Duodenal mucosa (tissue), 2 donors: Measurements from ENCODE around the gene ADCY5.

Source experiments
- H3K27ac ChIP-seq: one replicate; pipeline ENCODE4 v1.7.0; 2013; ENCODE audit warnings: low read depth, low read length
- H3K27me3 ChIP-seq, 2 donors: one replicate each; pipeline ENCODE4 v1.7.0; 2013; ENCODE audit warnings: low read length in 2 of 2, control low read depth in 1 of 2; ENCODE audit not compliant: insufficient read depth in 2 of 2, control insufficient read depth in 1 of 2
- H3K36me3 ChIP-seq, 2 donors: one replicate each; pipeline ENCODE4 v1.7.0; 2013; ENCODE audit warnings: low read length in 2 of 2, control low read depth in 1 of 2; ENCODE audit not compliant: insufficient read depth in 2 of 2, control insufficient read depth in 1 of 2
- H3K4me1 ChIP-seq, 2 donors: one replicate each; pipeline ENCODE4 v1.7.0; 2013; ENCODE audit warnings: low read length in 2 of 2, control low read depth in 1 of 2; ENCODE audit not compliant: insufficient read depth in 2 of 2, control insufficient read depth in 1 of 2
- H3K4me3 ChIP-seq, 2 donors: one replicate each; pipeline ENCODE4 v1.7.0; 2013; ENCODE audit warnings: low read length in 2 of 2, low read depth in 1 of 2
- H3K9ac ChIP-seq, 2 donors: one replicate each; pipeline ENCODE4 v1.7.0; 2013; ENCODE audit warnings: low read length in 2 of 2, low read depth in 1 of 2
- H3K9me3 ChIP-seq, 2 donors: one replicate each; pipeline ENCODE4 v1.7.0; 2013; ENCODE audit warnings: low read length in 2 of 2, control low read depth in 1 of 2; ENCODE audit not compliant: control insufficient read depth in 1 of 2

Gene ADCY5

DNA sequence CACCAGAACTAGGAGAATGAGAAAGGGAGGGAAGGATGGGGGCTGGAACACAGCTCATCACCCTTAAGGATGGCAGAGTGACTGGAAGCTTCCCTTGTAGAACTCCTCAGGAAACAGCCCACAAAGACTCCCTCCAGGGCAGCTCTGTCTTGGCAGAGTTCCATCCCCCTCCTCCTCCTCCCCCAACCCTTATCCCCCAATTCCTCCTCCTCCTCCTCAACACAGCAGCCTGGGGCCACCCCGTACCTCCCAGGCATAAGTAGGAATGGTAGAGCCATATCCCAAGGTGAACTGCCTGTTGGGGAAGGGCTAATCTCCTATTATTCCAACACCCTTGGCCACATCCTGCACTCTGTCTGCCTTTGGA, 38.8 kb downstream of the ADCY5 start:
- H3K27me3 ChIP-seq = no peaks in the 10 kb centered on the region
- H3K9ac ChIP-seq = peak overlapping the region in 1 of 2 donors; percentile 29
- no peaks in the 10 kb centered on the region for H3K36me3 ChIP-seq
- peak overlapping the region; percentile 41 for H3K27ac ChIP-seq
- peaks cover 34 to 49% of the 10 kb centered on the region in 2 donors for H3K4me1 ChIP-seq
- no peaks in the 10 kb centered on the region for H3K9me3 ChIP-seq
- peak overlapping the region in 1 of 2 donors; percentile 36 for H3K4me3 ChIP-seq

DNA sequence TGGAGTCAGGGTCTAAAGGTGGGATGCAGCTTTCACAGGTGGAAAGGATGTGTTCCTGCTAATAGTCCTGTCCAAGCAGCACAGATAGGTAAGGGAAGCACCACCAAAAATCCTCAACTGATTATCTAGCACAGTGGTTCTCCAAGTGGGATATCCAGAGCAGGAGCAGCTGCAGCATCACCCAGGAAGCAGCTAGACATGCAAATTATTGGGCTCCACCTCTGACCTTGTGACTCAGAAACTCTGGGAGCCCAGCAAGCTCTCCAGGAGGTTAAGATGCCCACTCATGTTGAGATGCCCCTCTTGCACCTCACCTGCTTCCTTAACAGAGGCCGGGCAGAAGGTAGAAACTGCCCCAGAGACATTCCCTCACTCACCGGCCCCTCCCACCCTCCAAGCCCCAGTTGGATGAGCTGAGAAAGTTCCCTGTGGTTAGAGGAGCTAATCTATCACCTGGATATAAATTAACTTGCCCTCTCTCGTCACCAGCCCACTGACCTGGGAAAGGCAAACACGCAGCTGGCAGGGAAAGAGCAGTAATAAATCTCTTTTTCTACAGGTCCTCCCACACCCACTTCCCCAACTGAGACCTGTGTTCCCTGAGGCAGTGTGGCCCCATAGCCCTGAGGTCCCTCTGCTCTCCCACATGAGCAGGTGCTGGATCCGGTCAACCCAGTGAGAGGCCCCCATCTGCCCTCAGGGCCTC, 39.3 kb downstream of the ADCY5 start:
- H3K4me3 ChIP-seq = peak overlapping the region in 1 of 2 donors; percentile 36
- no peaks in the 10 kb centered on the region for H3K9me3 ChIP-seq
- H3K36me3 ChIP-seq = no peaks in the 10 kb centered on the region
- peaks cover 37 to 49% of the 10 kb centered on the region in 2 donors for H3K4me1 ChIP-seq
- H3K9ac ChIP-seq = peak overlapping the region in 1 of 2 donors; percentile 29
- H3K27ac ChIP-seq = peak overlapping the region; percentile 41
- H3K27me3 ChIP-seq = no peaks in the 10 kb centered on the region

DNA sequence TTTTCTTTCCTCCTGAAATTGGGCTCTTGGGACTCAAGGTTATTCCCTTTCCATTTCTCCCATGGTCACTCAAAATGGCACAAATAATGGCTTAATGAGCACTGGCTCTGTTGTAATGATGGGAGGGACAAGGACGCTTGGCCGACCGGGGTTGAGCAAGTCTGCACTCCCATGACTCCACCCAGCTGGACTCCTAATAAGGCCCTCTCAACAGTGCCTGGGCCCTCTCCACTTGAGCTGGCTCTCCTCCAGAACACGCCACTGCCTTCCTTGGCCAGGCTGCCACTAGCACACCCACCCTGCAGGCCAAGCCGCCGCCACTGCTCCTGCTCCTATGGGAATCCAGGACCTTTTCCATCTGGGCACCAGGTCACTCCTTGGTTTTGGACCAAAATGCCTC, 42.3 kb downstream of the ADCY5 start:
- no peaks in the 10 kb centered on the region for H3K27me3 ChIP-seq
- H3K4me3 ChIP-seq = no peak overlapping the region
- peaks cover 28 to 31% of the 10 kb centered on the region in 2 donors for H3K4me1 ChIP-seq
- no peaks in the 10 kb centered on the region for H3K36me3 ChIP-seq
- no peak overlapping the region for H3K27ac ChIP-seq
- no peak overlapping the region for H3K9ac ChIP-seq
- no peaks in the 10 kb centered on the region for H3K9me3 ChIP-seq

DNA sequence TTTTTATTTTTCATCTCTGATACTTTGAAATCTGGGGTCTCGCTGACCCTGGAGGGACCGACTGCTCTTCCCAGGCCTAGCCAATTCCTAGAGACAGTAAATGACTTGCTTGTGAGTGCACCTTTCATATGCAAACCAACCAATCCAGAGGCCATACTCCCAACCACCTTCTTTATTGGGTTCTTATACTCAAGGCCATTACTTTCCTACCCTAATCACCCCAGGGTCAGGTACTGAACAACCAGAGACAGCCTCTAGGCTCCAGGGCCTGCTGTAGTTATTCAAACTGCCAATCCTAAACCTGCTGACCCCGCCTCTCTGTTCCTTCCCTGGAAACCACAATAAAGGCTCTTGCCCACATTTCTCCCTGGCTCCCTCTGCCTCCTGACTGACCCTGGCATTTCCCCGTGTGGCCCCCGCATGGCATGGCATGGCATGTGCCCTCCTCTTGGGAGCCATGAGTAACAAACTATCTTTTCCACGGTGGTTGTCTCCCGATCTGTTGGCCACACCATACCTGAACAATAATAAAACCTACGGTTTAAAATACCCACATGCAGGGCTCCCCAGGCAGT, 42.9 kb downstream of the ADCY5 start:
- H3K4me3 ChIP-seq = no peak overlapping the region
- no peaks in the 10 kb centered on the region for H3K27me3 ChIP-seq
- no peaks in the 10 kb centered on the region for H3K36me3 ChIP-seq
- H3K27ac ChIP-seq = no peak overlapping the region
- H3K9me3 ChIP-seq = no peaks in the 10 kb centered on the region
- H3K9ac ChIP-seq = no peak overlapping the region
- H3K4me1 ChIP-seq = peaks cover 23 to 25% of the 10 kb centered on the region in 2 donors

DNA sequence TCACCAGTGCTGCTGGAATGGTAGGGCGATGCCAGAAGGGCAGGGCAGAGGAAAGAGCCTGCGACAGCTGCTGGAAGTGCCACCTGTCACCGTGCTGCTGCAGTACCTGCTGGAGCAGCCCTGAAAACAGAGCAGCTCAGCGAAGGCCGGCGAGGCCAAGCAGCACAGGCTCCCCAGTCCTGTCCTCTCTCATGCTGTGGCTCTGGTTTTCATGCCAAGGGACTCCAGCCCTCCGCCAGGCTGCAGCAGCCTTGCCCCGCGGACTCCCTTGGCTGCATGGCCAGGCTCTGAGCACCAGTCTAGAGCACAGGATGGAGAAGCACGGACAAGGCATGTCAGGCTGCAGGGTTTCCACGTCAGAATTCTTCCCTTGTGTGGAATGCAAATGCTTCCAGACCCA, 43.9 kb downstream of the ADCY5 start:
- H3K4me1 ChIP-seq = peaks cover 15% of the 10 kb centered on the region in 2 donors
- no peak overlapping the region for H3K9ac ChIP-seq
- no peaks in the 10 kb centered on the region for H3K9me3 ChIP-seq
- H3K27ac ChIP-seq = no peak overlapping the region
- no peak overlapping the region for H3K4me3 ChIP-seq
- no peaks in the 10 kb centered on the region for H3K36me3 ChIP-seq
- no peaks in the 10 kb centered on the region for H3K27me3 ChIP-seq

DNA sequence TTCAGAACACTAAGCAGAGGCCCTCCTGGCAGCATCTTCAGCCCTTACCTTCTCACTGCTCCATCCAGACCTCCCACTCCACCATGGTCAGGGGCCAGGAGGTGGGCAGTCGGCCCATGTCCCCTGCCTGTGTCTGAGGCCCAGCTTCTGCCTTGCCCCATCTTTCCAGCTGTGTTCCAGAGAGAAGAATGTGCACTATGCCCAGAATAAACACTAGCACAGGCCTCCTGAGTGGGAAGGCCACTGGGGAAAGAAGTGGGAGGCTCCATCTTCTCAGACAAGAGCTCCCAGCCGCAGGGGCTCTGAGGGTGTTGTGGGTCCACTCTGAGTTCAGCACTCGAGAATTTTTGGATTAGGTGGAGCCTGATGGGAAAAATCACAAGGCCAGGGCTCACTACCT, 44.5 kb downstream of the ADCY5 start:
- Histone ChIP-seq H3K9ac (no peak overlapping the region), H3K27me3 (no peaks in the 10 kb centered on the region), H3K9me3 (no peaks in the 10 kb centered on the region), H3K36me3 (no peaks in the 10 kb centered on the region), H3K27ac (no peak overlapping the region), H3K4me3 (no peak overlapping the region), H3K4me1 (peaks cover 9 to 13% of the 10 kb centered on the region in 2 donors)

DNA sequence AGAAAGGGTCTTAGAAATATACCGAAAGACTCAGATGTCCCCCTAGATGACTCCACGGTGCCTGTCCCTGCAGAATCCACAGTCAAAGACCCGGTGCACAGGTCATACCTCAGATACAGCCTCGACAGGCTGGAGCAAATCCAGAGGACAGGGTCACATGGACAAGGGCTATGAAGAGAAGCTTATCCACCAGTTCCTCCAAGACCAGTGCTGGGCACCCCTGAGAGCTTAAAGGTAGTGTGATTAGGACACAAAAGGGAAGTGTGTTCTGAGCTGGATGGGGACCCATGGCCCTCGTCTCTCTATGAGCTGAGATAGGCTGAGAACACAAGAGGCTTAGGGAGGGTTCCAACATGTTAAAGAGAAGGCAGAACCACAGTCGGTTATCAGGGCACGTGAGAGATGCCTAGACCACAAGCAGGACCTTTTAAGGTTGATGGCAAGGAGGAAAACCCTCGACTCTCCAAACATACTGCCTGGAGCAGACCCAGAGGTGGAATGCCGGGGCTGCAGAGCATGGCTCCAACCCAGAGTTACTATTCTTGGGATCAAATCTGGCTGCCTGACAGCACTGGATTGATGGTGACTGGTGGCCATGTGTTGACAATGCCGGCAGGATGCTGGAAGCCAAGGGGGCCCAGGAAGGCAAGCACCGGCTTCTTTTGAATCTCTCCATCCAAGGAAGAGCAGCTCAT, 46.9 kb downstream of the ADCY5 start:
- Histone ChIP-seq H3K36me3 (no peaks in the 10 kb centered on the region), H3K9ac (no peak overlapping the region), H3K27me3 (no peaks in the 10 kb centered on the region), H3K4me3 (no peak overlapping the region), H3K4me1 (peaks cover 5 to 7% of the 10 kb centered on the region in 2 donors), H3K9me3 (no peaks in the 10 kb centered on the region), H3K27ac (no peak overlapping the region)

DNA sequence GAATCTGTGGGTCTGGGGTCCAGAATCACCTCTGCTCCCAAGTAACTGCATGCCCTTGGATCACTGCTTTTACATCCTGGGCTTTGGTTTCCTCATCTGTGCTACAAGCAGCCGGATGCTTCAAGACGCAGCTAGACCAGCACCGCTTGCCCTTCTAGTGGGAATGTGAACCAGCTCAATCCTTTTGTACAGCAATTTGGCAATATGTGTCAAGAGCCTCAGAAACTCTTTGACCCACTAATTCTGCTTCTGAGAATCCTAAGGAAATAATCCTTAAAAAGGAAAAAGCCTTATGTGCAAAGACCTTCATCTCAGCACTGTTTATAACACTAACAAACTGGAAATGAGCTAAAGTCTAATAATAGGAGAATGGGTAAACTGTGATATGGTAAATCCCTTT, 48.7 kb downstream of the ADCY5 start:
- Histone ChIP-seq H3K4me3 (no peak overlapping the region), H3K27ac (no peak overlapping the region), H3K27me3 (no peaks in the 10 kb centered on the region), H3K36me3 (no peaks in the 10 kb centered on the region), H3K4me1 (peaks cover 5 to 7% of the 10 kb centered on the region in 2 donors), H3K9me3 (no peaks in the 10 kb centered on the region), H3K9ac (no peak overlapping the region)

DNA sequence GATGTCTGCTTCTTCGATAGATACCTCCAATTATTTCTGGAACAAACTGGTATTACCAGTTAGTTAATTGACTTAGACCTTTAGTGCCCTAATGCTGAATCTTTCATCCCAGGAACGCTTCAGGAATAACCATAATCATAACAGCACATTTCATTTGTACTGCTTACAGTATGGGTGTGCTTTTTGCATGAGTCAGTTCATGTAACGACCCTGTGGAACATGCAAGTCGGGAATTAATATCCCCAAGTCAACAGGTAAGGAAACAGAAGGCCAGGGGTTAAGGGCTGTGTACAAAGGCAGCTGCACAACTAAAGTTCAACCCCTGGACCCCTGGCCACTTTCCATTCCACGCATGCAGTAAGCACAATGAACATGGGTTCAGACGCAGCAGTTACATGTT, 49.2 kb downstream of the ADCY5 start:
- Histone ChIP-seq H3K27me3 (no peaks in the 10 kb centered on the region), H3K4me1 (peaks cover 3 to 5% of the 10 kb centered on the region in 2 donors), H3K9me3 (no peaks in the 10 kb centered on the region), H3K27ac (no peak overlapping the region), H3K4me3 (no peak overlapping the region), H3K36me3 (no peaks in the 10 kb centered on the region), H3K9ac (no peak overlapping the region)
